PC-9 (cell line): Measurements from ENCODE around the gene TMSB15C.
"Not testable (repeated sequence)": the region's sequence is repeated elsewhere in the genome, so short reads cannot be mapped to it uniquely, and the experiment has no call there.

Source experiments
- CTCF ChIP-seq: fragments of 200-600 bp; sonication (generic); conservative IDR thresholded peaks from 2 replicates; pipeline ENCODE4 v1.6.1; 2017; ENCODE audit warnings: mixed run types, antibody characterized with exemption, mild to moderate bottlenecking, moderate library complexity
- EZH2 ChIP-seq: fragments of 200-600 bp; sonication (generic); IDR thresholded peaks from 2 replicates; pipeline ENCODE4 v1.8.0; 2017; ENCODE audit warnings: antibody characterized with exemption, low read depth

GRCh38 chrX:104062636-104063035 is 13.4 kb downstream of the TMSB15C start:
- not testable (repeated sequence) for TF ChIP-seq CTCF, EZH2
